GM13977 (cell line): ENCODE data around the gene TRIM34.
"Not testable (repeated sequence)": the region's sequence is repeated elsewhere in the genome, so short reads cannot be mapped to it uniquely, and the experiment has no call there.

Experiments used
- DNase-seq: peaks from one replicate; pipeline ENCODE4 v3.0.0; 2012; ENCODE audit warnings: low spot score
- CTCF ChIP-seq: IDR thresholded peaks from 2 replicates; pipeline ENCODE4 v1.5.1; 2012; ENCODE audit warnings: mild to moderate bottlenecking, control low read depth; ENCODE audit not compliant: insufficient read depth; ENCODE audit errors: extremely low read depth, missing control alignments
- in situ Hi-C: fragments of 300-500 bp; cut with MboI; formaldehyde crosslinking; loops from one replicate; pipeline ENCODE4 v1.12.0; 2022; ENCODE audit warnings: low sequenced_read_pairs, low pct_unique_long_range_greater_than_20kb, mixed read lengths, inconsistent platforms; ENCODE audit not compliant: unreplicated experiment

Gene TRIM34

GRCh38 chr11:5679811-5680210 lies 55.0 kb downstream of the TRIM34 start:
- in situ Hi-C loops, result no loop called here
- TF ChIP-seq CTCF, result no peak
- no peak for DNase-seq

- in situ Hi-C loops, DNase-seq: not testable (repeated sequence)
These were observed 58.2 kb downstream of the TRIM34 start for GRCh38 chr11:5682890-5683441.

GRCh38 chr11:5683620-5684019 lies 58.8 kb downstream of the TRIM34 start:
- DNase-seq, in situ Hi-C loops: not testable (repeated sequence)

GRCh38 chr11:5684036-5684645 lies 59.3 kb downstream of the TRIM34 start:
- no peak for TF ChIP-seq CTCF
- DNase-seq, result no peak
- in situ Hi-C loops, result no loop called here

GRCh38 chr11:5684646-5685362 lies 60.0 kb downstream of the TRIM34 start, which contains the start of gene TRIM5:
Gene TRIM5 (minus strand): TSS chr11:5685074. CDS start chr11:5680177, 4,897 bp downstream.
- peak; percentile 87 for DNase-seq
- in situ Hi-C loops, result no loop called here
- peak; percentile 71 for TF ChIP-seq CTCF

GRCh38 chr11:5686426-5686825 lies 61.6 kb downstream of the TRIM34 start:
- TF ChIP-seq CTCF, result no peak
- DNase-seq, result no peak
- in situ Hi-C loops, result no loop called here

- no peak for TF ChIP-seq CTCF
- DNase-seq, result no peak
- in situ Hi-C loops, result no loop called here
These were observed 63.7 kb downstream of the TRIM34 start for GRCh38 chr11:5688482-5688881.
